HepG2 (cell line): Measurements from ENCODE around the gene TSEN54. TPM values are rescaled to one million over a fixed set of nuclear protein-coding genes. Genes with fewer than 3 reads are reported as not detected.

Experiments used
- ARNTL ChIP-seq: sonication (generic); formaldehyde crosslinking; IDR thresholded peaks from 2 replicates; pipeline ENCODE4 v1.4.0; 2020; ENCODE audit warnings: mild to moderate bottlenecking, missing genetic modification reagents
- IKZF4 ChIP-seq: sonication (generic); formaldehyde crosslinking; IDR thresholded peaks from 2 replicates; pipeline ENCODE4 v1.5.1; 2020; ENCODE audit warnings: borderline replicate concordance, mild to moderate bottlenecking, low read depth, missing genetic modification reagents; ENCODE audit errors: not compliant biosample characterization
- IRF9 ChIP-seq: sonication (generic); formaldehyde crosslinking; IDR thresholded peaks from 2 replicates; pipeline ENCODE4 v1.8.0; 2022; ENCODE audit warnings: missing genetic modification reagents, mild to moderate bottlenecking, borderline replicate concordance
- IRX3 ChIP-seq: sonication (generic); formaldehyde crosslinking; IDR thresholded peaks from 2 replicates; pipeline ENCODE4 v1.8.1; 2023; ENCODE audit warnings: mild to moderate bottlenecking, low read depth, missing genetic modification reagents, borderline replicate concordance
- MYC ChIP-seq: sonication (generic); formaldehyde crosslinking; IDR thresholded peaks from 2 replicates; pipeline ENCODE4 v1.9.0; 2021; ENCODE audit warnings: missing genetic modification reagents, borderline replicate concordance
- MYNN ChIP-seq: sonication (generic); formaldehyde crosslinking; IDR thresholded peaks from 2 replicates; pipeline ENCODE4 v1.4.0; 2020; ENCODE audit warnings: mild to moderate bottlenecking, low read depth, missing genetic modification reagents
- POGK ChIP-seq: sonication (generic); formaldehyde crosslinking; conservative IDR thresholded peaks from 2 replicates; pipeline ENCODE4 v1.8.0; 2022; ENCODE audit warnings: mild to moderate bottlenecking, moderate library complexity, missing genetic modification reagents
- POLR2G ChIP-seq: fragments of 200-400 bp; formaldehyde crosslinking; IDR thresholded peaks from 2 replicates; pipeline ENCODE4 v1.6.1; 2018; ENCODE audit warnings: mild to moderate bottlenecking, low read depth, low read length, moderate library complexity
- SKIL ChIP-seq: sonication (generic); formaldehyde crosslinking; IDR thresholded peaks from 2 replicates; pipeline ENCODE4 v1.8.0; 2022; ENCODE audit warnings: missing genetic modification reagents, mild to moderate bottlenecking, moderate library complexity, borderline replicate concordance
- SMYD3 ChIP-seq: sonication (generic); formaldehyde crosslinking; IDR thresholded peaks from 2 replicates; pipeline ENCODE4 v1.8.1; 2023; ENCODE audit warnings: mild to moderate bottlenecking, missing genetic modification reagents
- SOX13 ChIP-seq, 3 experiments: fragments of 450-650 bp in 1 of 3; sonication (generic) in 1 of 3; formaldehyde crosslinking in 1 of 3; IDR thresholded peaks in 2 of 3; conservative IDR thresholded peaks in 1 of 3; 2 replicates each; pipeline versions ENCODE4 v1.5.0 to v1.6.1; 2016 to 2020; ENCODE audit warnings: antibody characterized with exemption in 1 of 3, mild to moderate bottlenecking in 1 of 3, missing compliant biosample characterization in 1 of 3, missing genetic modification reagents in 1 of 3, moderate library complexity in 1 of 3
- TFDP2 ChIP-seq: sonication (generic); formaldehyde crosslinking; IDR thresholded peaks from 2 replicates; pipeline ENCODE4 v1.4.0; 2020; ENCODE audit warnings: missing genetic modification reagents
- THAP7 ChIP-seq: sonication (generic); formaldehyde crosslinking; IDR thresholded peaks from 2 replicates; pipeline ENCODE4 v1.8.1; 2023; ENCODE audit warnings: mild to moderate bottlenecking, missing genetic modification reagents
- ZNF124 ChIP-seq: sonication (generic); formaldehyde crosslinking; IDR thresholded peaks from 2 replicates; pipeline ENCODE4 v1.4.0; 2020; ENCODE audit warnings: missing genetic modification reagents
- ZNF274 ChIP-seq: sonication (generic); formaldehyde crosslinking; IDR thresholded peaks from 2 replicates; pipeline ENCODE4 v1.5.1; 2020; ENCODE audit warnings: mild to moderate bottlenecking, missing genetic modification reagents
- ZNF276 ChIP-seq: sonication (generic); formaldehyde crosslinking; IDR thresholded peaks from 2 replicates; pipeline ENCODE4 v1.4.0; 2020; ENCODE audit warnings: mild to moderate bottlenecking, low read depth, missing genetic modification reagents
- ZNF766 ChIP-seq: sonication (generic); formaldehyde crosslinking; IDR thresholded peaks from 2 replicates; pipeline ENCODE4 v1.5.0; 2020; ENCODE audit warnings: missing genetic modification reagents, borderline replicate concordance
- ZNF792 ChIP-seq: IDR thresholded peaks from 2 replicates; pipeline ENCODE4 v1.6.1; 2016
- polyA plus RNA-seq, 8 experiments: library from polyadenylated mRNA; depleted of rRNA in 3 of 8; stranded (reverse) in 7 of 8; unstranded in 1 of 8; fragments of >200 nt; fragmentation: Illumina TruSeq in 4 of 8; extraction: Trizol in 4 of 8; gene quantifications; 2 replicates each; pipeline versions ENCODE4 v1.2.1 to v1.2.3, GENCODE V29; 2011 to 2016; ENCODE audit warnings: low read depth in 4 of 8, missing spikeins in 1 of 8, mixed read lengths in 1 of 8; ENCODE audit not compliant: insufficient read depth in 1 of 8
- total RNA-seq, 5 experiments: library from RNA; depleted of rRNA; stranded (reverse); fragments of >200 nt; fragmentation: Illumina TruSeq; extraction: Trizol; gene quantifications; 2 replicates each; pipeline ENCODE4 v1.2.3, GENCODE V29; 2016; ENCODE audit warnings: low read depth in 1 of 5

The TSEN54 gene
- total and polyA plus RNA-seq, 2 of the 13 experiments (the other 11 are each of a cell fraction or from before 2014, with no cell fraction given), result 62.9 to 63.3 TPM

GRCh38 chr17:75515496-75516254, 653 bp upstream of the TSEN54 start, which contains the start of gene CASKIN2 (continued):
- TF ChIP-seq ZNF124 (CRISPR knock-in tag) (peak; percentile 85; the same call in 1 of the 2 replicates), ZNF792 (CRISPR knock-in tag) (peak; percentile 92), ZNF766 (CRISPR knock-in tag) (peak; percentile 89), IRX3 (CRISPR knock-in tag) (peak; percentile 32; the same call in 1 of the 2 replicates), IKZF4 (CRISPR knock-in tag) (peak; percentile 95), MYC (CRISPR knock-in tag) (peak; percentile 42; the same call in 1 of the 2 replicates), THAP7 (CRISPR knock-in tag) (peak; percentile 90; the same call in 1 of the 2 replicates), SOX13 (IDR thresholded peaks at IDR 0.05) (no peak), SOX13 (CRISPR knock-in tag; conservative IDR thresholded peaks at IDR 0.05 in 1 of 2, IDR thresholded peaks at IDR 0.05 in 1 of 2) (peak in 1 of 2 experiments; percentile 64; a peak in 2 of 4 replicates), ZNF274 (CRISPR knock-in tag) (peak; percentile 99), POLR2G (no peak), ZNF276 (CRISPR knock-in tag) (peak; percentile 96), MYNN (CRISPR knock-in tag) (peak; percentile 91; the same call in 1 of the 2 replicates), SMYD3 (0 out of 2 replicates have a peak, but pooled peaks have one; percentile 25), IRF9 (CRISPR knock-in tag) (peak; percentile 99), SKIL (CRISPR knock-in tag) (peak; percentile 54), ARNTL (peak; percentile 90), TFDP2 (peak; percentile 69), POGK (CRISPR knock-in tag) (peak; percentile 96)
